ENCODE data around the gene ATG9B.
A peak's percentile ranks its signal among the peaks of the same experiment; 100 is the strongest.

Gene ATG9B, protein sequence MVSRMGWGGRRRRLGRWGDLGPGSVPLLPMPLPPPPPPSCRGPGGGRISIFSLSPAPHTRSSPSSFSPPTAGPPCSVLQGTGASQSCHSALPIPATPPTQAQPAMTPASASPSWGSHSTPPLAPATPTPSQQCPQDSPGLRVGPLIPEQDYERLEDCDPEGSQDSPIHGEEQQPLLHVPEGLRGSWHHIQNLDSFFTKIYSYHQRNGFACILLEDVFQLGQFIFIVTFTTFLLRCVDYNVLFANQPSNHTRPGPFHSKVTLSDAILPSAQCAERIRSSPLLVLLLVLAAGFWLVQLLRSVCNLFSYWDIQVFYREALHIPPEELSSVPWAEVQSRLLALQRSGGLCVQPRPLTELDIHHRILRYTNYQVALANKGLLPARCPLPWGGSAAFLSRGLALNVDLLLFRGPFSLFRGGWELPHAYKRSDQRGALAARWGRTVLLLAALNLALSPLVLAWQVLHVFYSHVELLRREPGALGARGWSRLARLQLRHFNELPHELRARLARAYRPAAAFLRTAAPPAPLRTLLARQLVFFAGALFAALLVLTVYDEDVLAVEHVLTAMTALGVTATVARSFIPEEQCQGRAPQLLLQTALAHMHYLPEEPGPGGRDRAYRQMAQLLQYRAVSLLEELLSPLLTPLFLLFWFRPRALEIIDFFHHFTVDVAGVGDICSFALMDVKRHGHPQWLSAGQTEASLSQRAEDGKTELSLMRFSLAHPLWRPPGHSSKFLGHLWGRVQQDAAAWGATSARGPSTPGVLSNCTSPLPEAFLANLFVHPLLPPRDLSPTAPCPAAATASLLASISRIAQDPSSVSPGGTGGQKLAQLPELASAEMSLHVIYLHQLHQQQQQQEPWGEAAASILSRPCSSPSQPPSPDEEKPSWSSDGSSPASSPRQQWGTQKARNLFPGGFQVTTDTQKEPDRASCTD

DNA sequence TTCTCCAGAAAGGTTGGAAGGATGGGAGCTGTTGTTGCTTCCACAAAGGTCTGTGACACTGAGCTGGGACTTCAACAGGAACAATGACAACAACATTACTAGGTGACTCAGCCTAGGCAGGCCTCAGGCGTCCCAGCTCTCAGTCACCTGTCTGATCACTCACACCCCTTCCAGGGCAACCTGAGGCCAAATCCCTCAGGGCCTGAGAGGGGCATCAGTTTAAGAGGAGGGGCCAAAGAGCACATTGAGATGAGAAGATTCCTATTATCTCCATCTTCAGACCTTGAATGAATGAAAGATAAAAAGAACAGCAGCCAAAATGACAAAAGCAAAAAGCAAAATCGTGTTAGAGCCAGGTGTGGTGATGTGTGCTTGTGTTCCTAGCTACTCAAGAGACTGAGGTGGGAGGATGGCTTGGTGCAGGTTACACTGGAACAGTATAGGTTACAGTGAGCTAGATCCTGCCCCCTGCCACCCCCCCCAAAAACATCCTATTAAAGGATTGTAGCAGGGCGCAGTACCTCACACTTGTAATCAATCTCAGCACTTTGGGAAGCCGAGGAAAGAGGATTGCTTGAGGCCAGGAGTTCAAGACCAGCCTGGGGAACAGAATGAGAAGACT, at the start of gene ATG9B:
Gene ATG9B (minus strand): TSS at position 60 of the 622 bp plus-strand sequence. CDS start 71 bp downstream, outside the sequence.
- no peak for DNase-seq

- no peak for DNase-seq
These were observed 49.7 kb upstream of the ATG9B start for GRCh38 chr7:151073990-151074389.

DNA sequence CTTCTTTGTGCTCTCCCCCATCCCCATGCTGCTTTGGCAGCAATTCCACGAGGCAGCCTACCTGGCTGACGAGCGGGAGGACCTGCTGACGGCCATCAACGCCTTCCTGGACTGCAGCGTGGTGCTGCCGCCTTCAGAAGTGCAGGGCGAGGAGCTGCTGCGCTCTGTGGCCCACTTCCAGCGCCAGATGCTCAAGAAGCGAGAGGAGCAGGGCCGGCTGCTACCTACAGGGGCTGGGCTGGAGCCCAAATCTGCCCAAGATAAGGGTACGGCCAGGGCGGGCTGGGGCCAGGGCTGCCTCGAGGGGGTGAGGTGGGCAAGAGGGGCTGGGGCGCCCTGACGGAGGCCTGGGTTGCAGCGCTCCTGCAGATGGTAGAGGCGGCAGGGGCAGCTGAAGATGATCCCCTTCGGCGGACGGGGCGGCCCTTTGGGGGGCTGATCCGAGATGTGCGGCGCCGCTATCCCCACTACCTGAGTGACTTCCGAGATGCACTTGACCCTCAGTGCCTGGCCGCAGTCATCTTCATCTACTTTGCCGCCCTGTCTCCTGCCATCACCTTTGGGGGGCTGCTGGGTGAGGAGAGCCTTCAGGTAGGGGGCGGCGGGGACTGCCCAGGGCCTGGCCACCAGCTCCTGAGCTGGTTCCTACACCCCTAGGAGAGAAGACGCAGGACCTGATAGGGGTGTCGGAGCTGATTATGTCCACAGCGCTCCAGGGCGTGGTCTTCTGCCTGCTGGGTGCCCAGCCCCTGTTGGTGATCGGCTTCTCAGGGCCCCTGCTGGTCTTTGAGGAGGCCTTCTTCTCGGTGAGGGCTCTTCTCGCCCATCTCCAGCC, 47.0 kb upstream of the ATG9B start:
- DNase-seq, result no peak

DNA sequence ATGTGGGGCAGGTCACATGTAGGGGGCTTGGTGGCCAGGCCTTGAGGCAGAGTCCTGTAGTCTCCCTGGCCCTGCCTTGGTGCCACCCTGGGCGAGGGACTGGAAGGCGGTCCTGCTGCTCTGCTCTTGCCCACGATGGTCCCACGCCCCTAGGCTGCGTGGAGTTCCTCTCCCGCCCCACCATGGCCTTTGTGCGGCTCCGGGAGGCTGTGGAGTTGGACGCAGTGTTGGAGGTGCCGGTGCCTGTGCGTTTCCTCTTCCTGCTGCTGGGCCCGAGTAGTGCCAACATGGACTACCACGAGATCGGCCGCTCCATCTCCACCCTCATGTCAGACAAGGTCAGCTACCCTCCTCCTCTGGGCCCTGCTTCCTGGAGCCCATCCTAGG, 46.3 kb upstream of the ATG9B start:
- DNase-seq, result no peak

DNA sequence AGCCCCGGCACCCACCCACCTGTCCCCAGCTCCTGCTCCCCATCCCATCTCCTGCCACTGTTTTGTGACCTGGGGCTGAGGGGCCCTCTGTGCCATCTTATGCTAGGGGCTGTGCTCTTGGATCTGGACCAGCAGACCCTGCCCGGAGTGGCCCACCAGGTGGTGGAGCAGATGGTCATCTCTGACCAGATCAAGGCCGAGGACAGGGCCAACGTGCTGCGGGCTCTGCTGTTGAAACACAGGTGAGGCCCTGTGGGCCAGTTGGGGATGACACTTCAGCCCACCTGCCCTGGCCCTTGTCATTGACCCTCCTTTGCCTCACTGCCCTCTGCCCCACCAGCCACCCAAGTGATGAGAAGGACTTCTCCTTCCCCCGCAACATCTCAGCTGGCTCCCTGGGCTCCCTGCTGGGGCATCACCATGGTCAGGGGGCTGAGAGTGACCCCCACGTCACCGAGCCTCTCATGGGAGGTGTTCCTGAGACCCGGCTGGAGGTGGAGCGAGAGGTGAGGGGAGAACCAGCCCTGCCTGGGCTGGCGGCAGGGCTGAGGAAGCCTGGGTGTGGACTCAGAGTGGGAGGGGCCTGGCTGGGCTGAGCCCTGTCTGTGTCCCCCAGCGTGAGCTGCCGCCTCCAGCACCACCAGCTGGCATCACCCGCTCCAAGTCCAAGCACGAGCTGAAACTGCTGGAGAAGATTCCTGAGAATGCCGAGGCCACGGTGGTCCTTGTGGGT, 45.7 kb upstream of the ATG9B start:
- DNase-seq, result no peak

DNA sequence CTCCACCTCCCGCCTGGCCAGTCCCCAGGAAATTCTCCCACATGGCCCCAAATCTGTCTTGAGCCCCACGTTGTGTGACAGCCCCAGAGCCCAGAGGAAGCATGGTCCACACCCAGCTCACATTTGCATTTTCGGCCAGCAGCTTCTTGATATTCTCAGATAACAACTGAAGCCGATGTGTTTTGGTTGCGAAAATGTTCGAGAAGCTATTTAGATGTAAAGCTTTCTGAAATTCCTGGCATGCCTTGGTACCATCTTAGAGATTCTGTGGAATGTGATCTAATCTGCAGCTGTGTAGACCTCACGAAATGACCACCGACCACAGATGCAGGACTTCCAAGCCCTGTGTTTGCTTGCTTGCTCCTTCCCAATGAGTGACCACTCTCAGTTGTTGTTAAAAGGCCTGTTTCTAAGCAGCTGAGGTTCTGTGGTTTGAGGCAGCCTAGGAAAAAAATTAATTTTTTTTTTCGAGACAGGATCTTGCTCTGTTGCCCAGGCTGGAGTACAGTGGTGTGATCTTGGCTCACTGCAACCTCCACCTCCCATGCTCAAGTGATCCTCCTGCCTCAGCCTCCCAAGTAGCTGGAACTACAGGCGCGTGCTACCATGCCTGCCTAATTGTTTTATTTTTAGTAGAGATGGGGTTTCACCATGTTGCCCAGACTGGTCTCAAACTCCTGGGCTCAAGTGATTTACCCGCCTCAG, 43.9 kb upstream of the ATG9B start:
- no peak for DNase-seq

DNA sequence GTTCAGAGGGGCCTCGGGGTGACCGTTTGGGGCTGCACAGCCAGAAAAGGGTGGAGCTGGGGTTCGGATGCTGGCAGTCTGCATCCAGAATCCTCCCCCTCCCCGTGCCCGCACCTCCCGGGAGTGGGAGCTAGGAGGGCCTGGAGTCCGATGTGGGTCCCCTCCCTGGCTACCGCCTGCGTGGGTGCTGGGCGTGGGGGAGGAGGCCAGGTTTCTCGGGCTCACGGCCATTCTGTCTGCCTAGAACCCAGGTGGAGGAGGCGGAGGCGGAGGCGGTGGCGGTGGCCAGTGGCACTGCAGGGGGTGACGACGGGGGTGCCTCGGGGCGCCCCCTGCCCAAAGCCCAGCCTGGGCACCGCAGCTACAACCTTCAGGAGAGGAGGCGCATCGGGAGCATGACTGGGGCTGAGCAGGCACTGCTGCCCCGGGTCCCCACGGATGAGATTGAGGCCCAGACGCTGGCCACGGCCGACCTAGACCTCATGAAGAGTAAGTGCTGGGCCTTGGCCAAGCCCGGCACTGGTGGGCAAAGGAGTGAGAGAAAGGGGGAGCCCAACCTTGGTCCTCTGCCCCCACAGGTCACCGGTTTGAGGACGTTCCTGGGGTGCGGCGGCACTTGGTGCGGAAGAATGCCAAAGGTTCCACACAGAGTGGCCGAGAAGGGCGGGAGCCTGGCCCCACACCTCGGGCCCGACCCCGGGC, 42.1 kb upstream of the ATG9B start:
- no peak for DNase-seq

GRCh38 chr7:151065516-151065915, 41.2 kb upstream of the ATG9B start:
- DNase-seq, result no peak

DNA sequence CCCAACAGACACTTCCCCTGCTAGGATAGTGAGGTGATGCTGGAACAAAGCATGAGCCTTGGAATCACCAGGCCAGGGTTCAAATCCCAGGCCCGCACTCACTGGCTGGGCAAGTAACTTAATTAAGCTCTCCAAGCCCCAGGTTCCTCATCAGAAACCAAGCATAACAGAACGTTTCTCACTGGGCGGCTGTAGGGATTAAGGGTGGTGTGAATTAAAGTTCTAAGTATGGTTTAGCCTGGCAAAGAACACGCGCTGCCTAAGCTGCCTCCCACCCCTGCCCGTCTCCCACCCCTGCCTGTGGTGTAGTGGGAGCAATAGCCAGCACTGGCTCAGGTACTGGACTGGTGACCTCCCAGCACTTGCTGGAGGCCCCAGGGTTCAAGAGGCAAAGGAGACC, 40.7 kb upstream of the ATG9B start:
- DNase-seq, result no peak

- no peak for DNase-seq
These were observed 40.2 kb upstream of the ATG9B start for GRCh38 chr7:151064454-151064853.

- DNase-seq, result no peak
These were observed 38.9 kb upstream of the ATG9B start for GRCh38 chr7:151063212-151063561.

DNA sequence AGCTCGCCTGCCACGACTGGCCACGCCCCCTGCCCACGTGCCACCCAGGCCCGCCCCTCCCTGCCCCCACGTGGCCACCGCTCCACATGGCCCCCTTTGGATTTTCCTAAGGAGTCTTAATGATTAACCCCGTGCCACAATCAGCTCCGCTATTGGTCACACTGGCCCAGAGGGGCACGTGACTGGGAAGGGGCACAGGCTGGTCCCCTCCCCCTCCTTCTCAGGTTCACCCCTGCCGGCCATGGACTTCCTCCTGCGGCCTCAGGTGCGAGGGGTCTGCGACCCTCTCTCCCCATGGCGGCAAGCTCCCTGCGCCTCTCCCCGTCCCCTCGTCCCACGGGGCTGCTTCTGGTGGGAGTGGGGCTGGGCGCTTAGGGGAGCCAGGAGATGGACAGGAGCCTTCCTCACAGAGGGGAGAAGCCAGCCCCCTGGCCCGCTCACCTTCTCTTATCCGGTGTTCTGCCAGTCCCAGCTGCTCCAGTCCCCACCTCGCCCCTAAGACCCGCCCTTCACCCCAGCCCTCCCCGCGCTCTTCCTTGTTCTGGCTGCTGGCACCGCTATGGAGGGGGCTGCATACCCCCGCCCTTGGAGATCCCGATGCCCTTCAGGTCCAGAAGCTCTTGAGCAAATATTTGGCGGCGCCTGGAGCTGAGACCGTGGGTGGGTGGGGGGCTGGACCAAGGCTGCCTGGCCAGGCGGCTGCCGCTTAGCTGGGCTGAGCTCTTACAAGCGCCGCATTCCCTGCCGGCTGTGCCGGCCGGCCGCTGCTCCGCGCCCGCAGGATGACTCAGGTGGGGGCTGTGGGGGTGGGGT, 38.3 kb upstream of the ATG9B start:
- DNase-seq, result no peak

DNA sequence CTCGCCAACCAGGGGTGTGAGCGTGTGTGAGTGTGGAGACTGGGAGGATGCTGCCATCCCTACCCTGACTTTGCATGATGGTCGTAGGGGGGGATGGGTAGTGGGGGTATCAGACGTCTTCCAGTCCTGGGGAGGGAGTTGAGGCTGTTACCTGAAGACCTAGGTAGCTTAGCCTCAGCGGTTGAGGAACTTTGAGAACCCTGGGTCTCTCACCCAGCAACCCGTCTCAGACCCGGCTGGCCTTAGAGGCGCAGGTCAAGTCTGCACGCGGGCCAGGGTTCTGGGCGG, 37.8 kb upstream of the ATG9B start:
- no peak for DNase-seq

DNA sequence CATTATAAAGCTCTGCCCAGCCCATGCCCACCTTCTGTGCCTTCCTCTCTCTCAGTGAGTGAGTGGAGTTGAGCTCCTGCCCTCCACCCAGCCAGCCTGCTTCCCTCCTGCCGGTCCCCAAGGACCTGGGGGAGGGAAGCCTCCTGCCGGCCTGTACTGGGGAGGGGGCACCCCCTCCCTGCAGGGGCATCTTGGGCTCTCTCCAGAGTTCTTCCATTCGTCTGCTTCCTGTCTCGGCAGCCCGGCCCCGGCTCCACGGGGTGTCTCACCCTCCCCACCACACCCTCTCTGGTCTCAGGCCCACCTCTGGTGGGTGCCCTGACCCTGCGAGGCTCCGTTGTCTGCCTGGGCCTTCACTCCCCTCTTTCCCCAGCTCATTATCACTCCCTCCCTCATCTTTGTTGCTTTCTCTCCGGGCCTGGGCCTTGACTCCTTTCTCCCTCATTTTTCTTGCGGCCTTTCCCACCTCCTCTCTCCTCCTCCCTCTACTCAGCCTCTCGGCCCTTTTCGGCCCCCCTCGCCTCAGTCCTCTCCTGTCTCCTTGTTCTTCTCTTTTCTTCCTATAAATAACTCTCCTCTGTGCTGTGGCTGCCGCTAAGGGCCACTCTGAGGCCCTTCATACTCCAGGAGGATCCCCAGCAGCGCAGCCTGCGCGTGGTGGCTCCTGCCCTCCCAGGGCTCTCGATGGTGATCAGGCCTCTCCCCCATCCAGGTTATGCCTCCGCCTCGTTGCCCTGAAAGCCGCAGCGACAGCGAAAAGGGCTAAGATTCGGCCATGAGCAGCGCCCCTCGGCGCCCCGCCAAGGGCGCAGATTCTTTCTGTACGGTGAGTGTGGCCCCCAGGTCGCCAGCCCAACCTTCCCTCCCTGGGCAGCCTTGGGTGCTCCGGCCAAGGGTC, 37.2 kb upstream of the ATG9B start:
- DNase-seq, result no peak

DNA sequence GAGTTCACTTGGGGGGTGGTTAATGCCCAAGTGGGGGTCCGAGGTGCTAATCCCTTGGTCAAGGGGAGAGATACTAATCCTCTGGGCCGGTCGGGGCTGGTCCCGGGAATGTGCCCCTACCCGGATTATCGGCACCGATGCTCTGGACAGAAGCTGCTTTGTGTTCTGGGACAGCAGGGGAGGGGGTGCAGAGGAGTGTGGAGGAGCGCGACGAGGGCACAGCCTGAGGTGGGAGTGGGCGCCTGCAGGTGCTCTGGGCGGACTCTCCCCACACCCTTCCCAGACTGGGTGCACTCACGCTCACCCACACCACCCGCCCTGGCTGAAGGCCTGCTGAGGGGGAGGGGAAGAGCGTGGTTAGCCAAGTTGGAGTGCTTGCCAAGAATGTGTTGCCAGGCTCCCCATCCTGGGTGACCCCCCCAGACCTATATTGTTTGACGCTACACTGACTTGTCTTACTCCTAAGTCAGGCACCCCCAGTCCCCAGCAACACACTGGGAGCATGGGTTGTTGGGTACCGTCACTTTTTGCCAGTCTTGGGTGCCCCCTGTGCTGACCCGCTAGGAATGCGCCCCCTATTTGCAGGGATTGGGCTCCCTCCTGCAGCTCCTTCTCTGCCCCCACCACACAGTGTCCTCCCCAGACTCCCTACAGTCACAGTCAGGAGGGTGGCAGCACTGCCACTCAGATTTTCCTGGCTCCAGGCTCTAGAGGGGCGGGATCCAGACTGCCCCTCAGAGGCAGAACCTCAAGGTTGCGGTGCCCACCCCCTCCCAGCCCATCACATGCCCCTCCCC, 36.3 kb upstream of the ATG9B start:
- DNase-seq, result no peak

DNA sequence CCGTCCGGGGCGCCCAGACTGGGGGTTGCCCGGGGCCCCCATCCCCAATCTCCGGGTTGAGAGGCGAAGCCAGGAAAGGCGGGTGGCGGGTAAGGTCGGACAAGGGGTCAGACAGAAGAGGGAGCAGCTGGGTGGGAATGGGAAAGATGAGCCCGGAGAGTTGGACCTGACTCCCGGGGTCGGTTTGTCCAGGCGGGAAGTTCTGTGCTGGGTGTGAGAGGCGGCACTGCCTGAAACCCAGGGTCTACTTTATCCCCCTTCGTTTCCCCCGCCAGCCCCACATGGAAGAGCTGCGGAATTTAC, 35.8 kb upstream of the ATG9B start:
- DNase-seq, result no peak

DNA sequence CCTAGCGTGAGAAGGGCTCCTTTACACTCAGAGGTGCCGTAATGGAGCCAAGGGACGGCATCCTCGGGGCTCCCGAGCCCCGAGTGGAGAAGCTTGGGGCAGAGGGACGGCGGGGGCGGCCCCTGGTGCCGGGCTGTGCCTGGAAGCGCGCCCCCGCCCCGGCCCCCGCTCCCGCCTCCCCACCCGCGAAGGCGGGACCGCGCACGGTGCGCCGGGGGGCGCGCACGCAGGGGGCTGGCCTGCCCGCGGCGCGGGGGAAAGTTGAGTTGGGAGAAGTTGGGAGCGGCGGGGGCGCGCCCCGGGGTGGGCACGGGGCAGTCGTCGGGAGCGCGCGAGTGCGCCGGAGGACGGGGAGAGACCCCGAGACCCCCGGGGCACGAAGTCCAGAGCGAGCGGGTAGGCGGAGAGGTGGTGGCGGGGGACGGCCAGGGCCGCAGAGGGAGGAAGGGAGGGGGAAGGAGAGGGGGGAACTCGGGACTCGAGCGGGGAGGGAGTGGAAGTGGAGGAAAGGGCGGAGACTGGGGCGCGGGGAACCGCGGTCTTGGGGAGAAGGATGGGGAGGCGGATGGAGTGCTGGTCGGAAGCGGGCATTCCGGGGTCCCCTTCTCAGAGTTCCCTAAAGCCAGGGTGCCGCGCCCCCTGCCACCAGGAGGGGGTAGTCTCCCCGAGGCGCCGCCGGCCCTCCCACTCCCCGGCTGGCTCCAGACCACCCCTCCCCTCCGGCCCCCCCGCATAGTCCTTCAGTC, 35.2 kb upstream of the ATG9B start, which contains the start of gene SLC4A2:
Gene SLC4A2 (plus strand): TSS at position 223 of the 746 bp plus-strand sequence. CDS start 2,399 bp downstream, outside the sequence.
- peak; percentile 59 for DNase-seq
